Effector memory CD4-positive, alpha-beta T cell (primary cell): Measurements from ENCODE around the gene ARMCX4.
"Not testable (repeated sequence)": the region's sequence is repeated elsewhere in the genome, so short reads cannot be mapped to it uniquely, and the experiment has no call there.

Experiments
- DNase-seq, 3 donors: peaks; one replicate each; pipeline ENCODE4 v3.0.0-alpha.2; 2020
- H3K27ac ChIP-seq: 2 replicates; pipeline ENCODE4 v1.7.0; 2013; ENCODE audit warnings: mild to moderate bottlenecking, low read length, moderate library complexity; ENCODE audit not compliant: insufficient read depth, poor library complexity, severe bottlenecking
- H3K27me3 ChIP-seq: replicated peaks from 2 replicates; pipeline ENCODE4 v1.7.0; 2013; ENCODE audit warnings: mild to moderate bottlenecking, low read length; ENCODE audit not compliant: insufficient read depth, control insufficient read depth, poor library complexity, severe bottlenecking
- H3K36me3 ChIP-seq: 2 replicates; pipeline ENCODE4 v1.7.0; 2013; ENCODE audit warnings: mild to moderate bottlenecking, low read length, moderate library complexity; ENCODE audit not compliant: control insufficient read depth, insufficient read depth
- H3K4me1 ChIP-seq: 2 replicates; pipeline ENCODE4 v1.7.0; 2013; ENCODE audit warnings: low read length, mild to moderate bottlenecking; ENCODE audit not compliant: control insufficient read depth, insufficient read depth, poor library complexity, severe bottlenecking
- H3K4me3 ChIP-seq: 2 replicates; pipeline ENCODE4 v1.7.0; 2013; ENCODE audit warnings: low read length, low read depth, mild to moderate bottlenecking; ENCODE audit not compliant: insufficient read depth, poor library complexity, severe bottlenecking
- H3K9me3 ChIP-seq: 2 replicates; pipeline ENCODE4 v1.7.0; 2013; ENCODE audit warnings: mild to moderate bottlenecking, low read length, moderate library complexity; ENCODE audit not compliant: control insufficient read depth

The ARMCX4 gene

GRCh38 chrX:101483705-101484104 lies 1.6 kb upstream of the ARMCX4 start:
- DNase-seq = no peak
- no peak overlapping the region for H3K4me3 ChIP-seq
- H3K27me3 ChIP-seq = no peaks in the 10 kb centered on the region
- H3K27ac ChIP-seq = no peak overlapping the region
- no peaks in the 10 kb centered on the region for H3K9me3 ChIP-seq
- H3K4me1 ChIP-seq = no peaks in the 10 kb centered on the region
- no peaks in the 10 kb centered on the region for H3K36me3 ChIP-seq

- Histone ChIP-seq H3K4me1 (no peaks in the 10 kb centered on the region), H3K27ac (no peak overlapping the region), H3K4me3 (no peak overlapping the region), H3K9me3 (no peaks in the 10 kb centered on the region), H3K27me3 (no peaks in the 10 kb centered on the region), H3K36me3 (no peaks in the 10 kb centered on the region)
- no peak for DNase-seq
These were observed 1.1 kb upstream of the ARMCX4 start for GRCh38 chrX:101484135-101484534.

GRCh38 chrX:101488796-101489195 lies 3.5 kb downstream of the ARMCX4 start:
- Histone ChIP-seq H3K27ac (no peak overlapping the region), H3K9me3 (no peaks in the 10 kb centered on the region), H3K27me3 (no peaks in the 10 kb centered on the region), H3K4me3 (no peak overlapping the region), H3K4me1 (no peaks in the 10 kb centered on the region), H3K36me3 (no peaks in the 10 kb centered on the region)
- DNase-seq = no peak

GRCh38 chrX:101491943-101492342 lies 6.7 kb downstream of the ARMCX4 start:
- Histone ChIP-seq H3K27me3 (no peaks in the 10 kb centered on the region), H3K27ac (no peak overlapping the region)

GRCh38 chrX:101493225-101493624 lies 8.0 kb downstream of the ARMCX4 start:
- no peaks in the 10 kb centered on the region for H3K36me3 ChIP-seq
- H3K9me3 ChIP-seq = no peaks in the 10 kb centered on the region
- no peaks in the 10 kb centered on the region for H3K27me3 ChIP-seq
- H3K27ac ChIP-seq = no peak overlapping the region
- no peaks in the 10 kb centered on the region for H3K4me1 ChIP-seq
- H3K4me3 ChIP-seq = no peak overlapping the region
- DNase-seq = no peak

More at GRCh38 chrX:101491943-101492342, 6.7 kb downstream of the ARMCX4 start:
- Histone ChIP-seq H3K36me3 (no peaks in the 10 kb centered on the region), H3K4me3 (no peak overlapping the region), H3K9me3 (no peaks in the 10 kb centered on the region), H3K4me1 (no peaks in the 10 kb centered on the region)
- DNase-seq = no peak

GRCh38 chrX:101502929-101503328 lies 17.7 kb downstream of the ARMCX4 start:
- DNase-seq, H3K27ac ChIP-seq, H3K36me3 ChIP-seq, H3K27me3 ChIP-seq, H3K4me3 ChIP-seq, H3K4me1 ChIP-seq, H3K9me3 ChIP-seq: not testable (repeated sequence)

- H3K4me3 ChIP-seq = no peak overlapping the region
- H3K9me3 ChIP-seq = no peaks in the 10 kb centered on the region
- H3K36me3 ChIP-seq = no peaks in the 10 kb centered on the region
- DNase-seq = no peak
- no peaks in the 10 kb centered on the region for H3K27me3 ChIP-seq
- no peaks in the 10 kb centered on the region for H3K4me1 ChIP-seq
- no peak overlapping the region for H3K27ac ChIP-seq
These were observed 22.1 kb downstream of the ARMCX4 start for GRCh38 chrX:101507372-101507771.

GRCh38 chrX:101507986-101508385 lies 22.7 kb downstream of the ARMCX4 start:
- H3K4me1 ChIP-seq = no peaks in the 10 kb centered on the region
- DNase-seq = no peak
- H3K4me3 ChIP-seq = no peak overlapping the region
- H3K36me3 ChIP-seq = no peaks in the 10 kb centered on the region
- no peak overlapping the region for H3K27ac ChIP-seq
- no peaks in the 10 kb centered on the region for H3K27me3 ChIP-seq
- H3K9me3 ChIP-seq = no peaks in the 10 kb centered on the region

- H3K27me3 ChIP-seq = no peaks in the 10 kb centered on the region
- no peaks in the 10 kb centered on the region for H3K9me3 ChIP-seq
- no peak overlapping the region for H3K4me3 ChIP-seq
- H3K4me1 ChIP-seq = no peaks in the 10 kb centered on the region
- H3K36me3 ChIP-seq = no peaks in the 10 kb centered on the region
- no peak overlapping the region for H3K27ac ChIP-seq
- no peak for DNase-seq
These were observed 45.7 kb downstream of the ARMCX4 start for GRCh38 chrX:101530944-101531343.
